ENCODE results near the gene HTR4. TPM values are rescaled to one million over a fixed set of nuclear protein-coding genes. Genes with fewer than 3 reads are reported as not detected.
A peak's percentile ranks its signal among the peaks of the same experiment; 100 is the strongest.

The HTR4 gene
- total RNA-seq, 1 donor from 2014 or later = 0.27 TPM

DNA sequence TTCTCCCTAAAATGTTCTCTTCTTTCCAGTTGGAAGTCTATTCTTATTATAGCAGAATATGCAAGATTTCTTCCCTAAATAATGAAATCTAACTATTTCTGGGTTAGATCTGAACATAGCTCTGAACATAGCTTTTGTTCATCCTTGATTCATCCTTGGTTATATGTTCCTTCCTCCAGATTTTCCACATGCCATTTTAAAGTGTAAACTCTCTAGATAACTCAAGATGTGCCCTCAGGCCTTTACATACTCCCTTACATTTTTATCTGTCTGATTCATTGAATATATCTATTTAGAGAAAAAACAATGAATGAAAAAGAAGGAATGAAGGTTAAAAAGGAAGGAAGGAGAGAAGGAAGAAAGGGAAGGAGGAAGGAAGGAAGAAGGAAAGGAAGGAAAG is 169.7 kb downstream of the HTR4 start:
- TF ChIP-seq, protein P1, sequence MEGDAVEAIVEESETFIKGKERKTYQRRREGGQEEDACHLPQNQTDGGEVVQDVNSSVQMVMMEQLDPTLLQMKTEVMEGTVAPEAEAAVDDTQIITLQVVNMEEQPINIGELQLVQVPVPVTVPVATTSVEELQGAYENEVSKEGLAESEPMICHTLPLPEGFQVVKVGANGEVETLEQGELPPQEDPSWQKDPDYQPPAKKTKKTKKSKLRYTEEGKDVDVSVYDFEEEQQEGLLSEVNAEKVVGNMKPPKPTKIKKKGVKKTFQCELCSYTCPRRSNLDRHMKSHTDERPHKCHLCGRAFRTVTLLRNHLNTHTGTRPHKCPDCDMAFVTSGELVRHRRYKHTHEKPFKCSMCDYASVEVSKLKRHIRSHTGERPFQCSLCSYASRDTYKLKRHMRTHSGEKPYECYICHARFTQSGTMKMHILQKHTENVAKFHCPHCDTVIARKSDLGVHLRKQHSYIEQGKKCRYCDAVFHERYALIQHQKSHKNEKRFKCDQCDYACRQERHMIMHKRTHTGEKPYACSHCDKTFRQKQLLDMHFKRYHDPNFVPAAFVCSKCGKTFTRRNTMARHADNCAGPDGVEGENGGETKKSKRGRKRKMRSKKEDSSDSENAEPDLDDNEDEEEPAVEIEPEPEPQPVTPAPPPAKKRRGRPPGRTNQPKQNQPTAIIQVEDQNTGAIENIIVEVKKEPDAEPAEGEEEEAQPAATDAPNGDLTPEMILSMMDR (IDR thresholded peaks at IDR 0.05; ENCODE audit: unreplicated experiment) = no peak
- peaks cover 53% of the 10 kb centered on the region for H3K27me3 Mint-ChIP-seq (ENCODE audit: low read depth)

DNA sequence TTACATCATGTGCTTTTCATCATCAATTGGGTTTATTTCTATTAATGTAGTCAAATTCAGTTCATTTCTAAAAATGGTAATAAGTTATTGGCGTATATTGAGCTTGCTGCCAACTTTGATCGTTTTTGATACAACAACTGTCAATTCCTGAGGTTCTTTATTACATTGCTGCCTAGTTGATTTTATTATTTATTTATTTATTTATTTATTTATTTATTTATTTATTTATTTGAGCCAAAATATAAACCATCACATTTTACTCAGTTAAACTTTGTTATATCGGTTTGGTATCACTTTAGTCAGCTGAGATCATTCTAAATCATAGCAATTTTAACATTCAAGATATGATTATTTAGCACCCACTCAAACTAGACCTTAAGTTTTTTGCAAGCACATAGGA is 170.6 kb downstream of the HTR4 start:
- H3K4me3 Mint-ChIP-seq = no peak overlapping the region
- DNase-seq (ENCODE audit: low spot score in 2 of 2, unreplicated experiment in 2 of 2) = no peak
- TF ChIP-seq, protein P1 (IDR thresholded peaks at IDR 0.05; ENCODE audit: unreplicated experiment) = no peak
- H3K9me3 Mint-ChIP-seq = no peaks in the 10 kb centered on the region
- peaks cover 47% of the 10 kb centered on the region for H3K27me3 Mint-ChIP-seq (ENCODE audit: low read depth)
- H3K4me1 Mint-ChIP-seq = peaks cover 5% of the 10 kb centered on the region
- H3K27ac Mint-ChIP-seq = no peak overlapping the region
- no peaks in the 10 kb centered on the region for H3K36me3 Mint-ChIP-seq

More for the DNA sequence above, 169.7 kb downstream of the HTR4 start:
- peaks cover 5% of the 10 kb centered on the region for H3K4me1 Mint-ChIP-seq
- H3K9me3 Mint-ChIP-seq = no peaks in the 10 kb centered on the region
- H3K4me3 Mint-ChIP-seq = no peak overlapping the region
- H3K27ac Mint-ChIP-seq = no peak overlapping the region
- DNase-seq (ENCODE audit: low spot score in 2 of 2, unreplicated experiment in 2 of 2) = no peak
- H3K36me3 Mint-ChIP-seq = no peaks in the 10 kb centered on the region

DNA sequence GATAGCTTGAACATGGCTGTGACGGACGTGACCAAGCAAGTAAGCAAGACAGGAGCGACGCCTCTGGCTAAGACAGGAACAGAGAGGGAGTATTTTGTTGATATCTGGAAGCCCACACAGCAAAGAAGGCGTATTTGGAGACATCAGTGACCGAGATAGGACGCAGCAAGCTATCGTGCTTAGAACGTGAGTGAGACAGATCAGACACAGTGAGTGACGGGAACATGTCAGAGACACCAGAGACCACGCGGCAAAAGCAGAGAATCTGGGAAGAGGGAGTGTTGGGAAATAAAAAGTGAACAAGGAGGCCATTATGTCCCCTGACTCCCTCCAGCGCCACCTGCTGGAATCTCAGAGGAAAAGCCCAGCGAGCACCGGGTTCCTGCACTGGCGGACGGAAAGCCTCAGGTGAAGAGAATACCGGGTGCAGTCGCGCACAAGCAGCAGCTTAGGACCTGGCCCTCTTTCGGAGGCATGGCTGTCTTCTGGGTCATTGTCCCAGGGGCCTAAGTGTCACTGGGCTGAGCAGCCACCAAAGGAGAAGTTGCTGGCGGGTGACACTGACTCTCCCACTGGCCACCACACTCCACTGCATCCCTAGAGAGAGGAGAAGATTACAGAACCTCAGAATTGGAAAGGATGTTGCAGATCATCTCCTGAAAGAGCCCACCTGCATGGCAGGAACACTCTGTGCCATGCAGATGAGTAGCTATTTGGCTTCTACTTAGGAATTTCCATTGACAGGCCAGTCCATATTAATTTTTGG is 171.4 kb downstream of the HTR4 start:
- TF ChIP-seq, protein P1 (IDR thresholded peaks at IDR 0.05; ENCODE audit: unreplicated experiment) = peak; percentile 59

DNA sequence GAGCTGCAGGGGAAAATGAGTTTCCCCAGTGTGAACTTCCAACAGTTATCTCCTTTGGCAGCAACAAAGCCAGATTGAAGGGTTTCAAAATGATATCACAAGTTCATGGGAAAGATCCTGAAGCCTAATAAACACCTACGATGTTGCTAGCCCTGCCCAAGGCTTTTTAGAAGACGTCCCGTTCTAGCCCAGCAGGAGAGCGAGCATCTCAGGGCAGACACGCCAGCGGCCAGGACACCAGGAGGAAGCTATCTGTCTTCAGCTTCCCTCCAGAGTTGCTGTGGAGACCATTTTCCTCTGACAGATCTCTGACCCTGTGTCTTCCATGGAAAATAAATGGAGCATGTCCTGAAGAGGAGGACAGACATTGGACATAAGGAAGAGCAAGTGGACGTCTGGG is 172.1 kb downstream of the HTR4 start:
- Mint-ChIP-seq H3K4me1 (peaks cover 5% of the 10 kb centered on the region), H3K9me3 (no peaks in the 10 kb centered on the region), H3K27me3 (ENCODE audit: low read depth) (peaks cover 37% of the 10 kb centered on the region), H3K4me3 (no peak overlapping the region), H3K27ac (no peak overlapping the region), H3K36me3 (no peaks in the 10 kb centered on the region)
- TF ChIP-seq, protein P1 (IDR thresholded peaks at IDR 0.05; ENCODE audit: unreplicated experiment) = no peak
- no peak for DNase-seq (ENCODE audit: low spot score in 2 of 2, unreplicated experiment in 2 of 2)

More for the DNA sequence above, 171.4 kb downstream of the HTR4 start:
- Mint-ChIP-seq H3K4me3 (no peak overlapping the region), H3K36me3 (no peaks in the 10 kb centered on the region), H3K27ac (no peak overlapping the region), H3K4me1 (peaks cover 5% of the 10 kb centered on the region), H3K27me3 (ENCODE audit: low read depth) (peaks cover 44% of the 10 kb centered on the region), H3K9me3 (no peaks in the 10 kb centered on the region)
- DNase-seq (ENCODE audit: low spot score in 2 of 2, unreplicated experiment in 2 of 2) = peak in 1 of 2 experiments; percentile 59

DNA sequence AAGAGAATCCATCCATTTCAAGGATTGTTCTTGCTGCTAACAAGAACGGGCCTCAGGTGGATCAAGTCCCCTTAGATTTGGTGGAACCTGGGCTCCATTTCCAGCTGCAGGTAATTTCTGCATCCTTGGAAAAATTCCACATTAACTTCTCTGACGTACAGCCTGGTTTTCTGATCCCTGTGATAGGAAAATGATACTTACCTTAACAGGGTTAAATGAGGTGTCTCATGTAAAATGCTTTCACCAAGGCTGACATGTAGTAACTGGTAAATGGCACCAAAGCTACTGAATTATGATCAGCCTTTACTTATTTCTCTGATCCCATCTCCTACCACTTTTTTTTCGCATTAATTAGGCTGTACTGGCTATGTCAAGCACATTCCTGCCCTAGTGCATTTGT is 176.9 kb downstream of the HTR4 start:
- Mint-ChIP-seq H3K4me3 (no peak overlapping the region), H3K9me3 (no peaks in the 10 kb centered on the region)

More for the DNA sequence above, 176.9 kb downstream of the HTR4 start:
- no peak for DNase-seq (ENCODE audit: low spot score in 2 of 2, unreplicated experiment in 2 of 2)
- TF ChIP-seq, protein P1 (IDR thresholded peaks at IDR 0.05; ENCODE audit: unreplicated experiment) = no peak
- no peaks in the 10 kb centered on the region for H3K4me1 Mint-ChIP-seq
- H3K27me3 Mint-ChIP-seq (ENCODE audit: low read depth) = peaks cover 13% of the 10 kb centered on the region
- H3K27ac Mint-ChIP-seq = no peak overlapping the region
- no peaks in the 10 kb centered on the region for H3K36me3 Mint-ChIP-seq
